ENCODE measurements around the gene MRPL12. TPM values are rescaled to one million over a fixed set of nuclear protein-coding genes. Genes with fewer than 3 reads are reported as not detected.
A peak's percentile ranks its signal among the peaks of the same experiment; 100 is the strongest.

Gene MRPL12
- total and polyA plus RNA-seq, 2 of the 8 experiments (the other 6 are each of a cell fraction or from before 2014, with no cell fraction given), result 120 to 141 TPM

GRCh38 chr17:81702934-81703746, at the start of gene MRPL12 (continued):
- no peak for TF ChIP-seq RNF2 (IDR thresholded peaks at IDR 0.05; ENCODE audit: borderline replicate concordance, low read depth, low read length, missing control alignments, poor library complexity, severe bottlenecking)
- TF ChIP-seq SIN3A (conservative IDR thresholded peaks at IDR 0.05 in 1 of 2, IDR thresholded peaks at IDR 0.05 in 1 of 2; ENCODE audit: low read depth in 1 of 2, low read length in 2 of 2), result peak; percentile 42 to 86; a peak in 3 of 4 replicates
- peak; percentile 62 for TF ChIP-seq NRF1 (IDR thresholded peaks at IDR 0.05; ENCODE audit: low read depth, low read length)
- peak; percentile 92 for TF ChIP-seq TBP (IDR thresholded peaks at IDR 0.05; ENCODE audit: low read depth, low read length)
- peak; percentile 69; the same call in 1 of the 2 replicates for TF ChIP-seq GTF2F1 (IDR thresholded peaks at IDR 0.05; ENCODE audit: borderline replicate concordance, low read depth, low read length)
- no peak for TF ChIP-seq EP300 (IDR thresholded peaks at IDR 0.05; ENCODE audit: borderline replicate concordance in 1 of 2, low read depth in 2 of 2, low read length in 2 of 2)
- TF ChIP-seq YY1 (IDR thresholded peaks at IDR 0.05; ENCODE audit: low read depth, low read length), result no peak
- TF ChIP-seq, protein P1, sequence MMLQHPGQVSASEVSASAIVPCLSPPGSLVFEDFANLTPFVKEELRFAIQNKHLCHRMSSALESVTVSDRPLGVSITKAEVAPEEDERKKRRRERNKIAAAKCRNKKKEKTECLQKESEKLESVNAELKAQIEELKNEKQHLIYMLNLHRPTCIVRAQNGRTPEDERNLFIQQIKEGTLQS (IDR thresholded peaks at IDR 0.05; ENCODE audit: insufficient read depth, low read depth, low read length), result no peak
- TF ChIP-seq JUN (IDR thresholded peaks at IDR 0.05; ENCODE audit: low read depth, low read length), result no peak
- TF ChIP-seq CBX8 (IDR thresholded peaks at IDR 0.05; ENCODE audit: borderline replicate concordance, low read depth, low read length), result no peak
- peak; percentile 83; the same call in 1 of the 2 replicates for TF ChIP-seq GABPA (IDR thresholded peaks at IDR 0.05; ENCODE audit: borderline replicate concordance, insufficient read depth, low read length)
- no peak for TF ChIP-seq RFX5 (IDR thresholded peaks at IDR 0.05; ENCODE audit: borderline replicate concordance, low read depth, low read length)
- TF ChIP-seq TCF12 (IDR thresholded peaks at IDR 0.05; ENCODE audit: low read depth, low read length), result no peak
- no peak for TF ChIP-seq ZNF274 (IDR thresholded peaks at IDR 0.05; ENCODE audit: borderline replicate concordance, extremely low read depth, low read length)
- TF ChIP-seq, protein P2, sequence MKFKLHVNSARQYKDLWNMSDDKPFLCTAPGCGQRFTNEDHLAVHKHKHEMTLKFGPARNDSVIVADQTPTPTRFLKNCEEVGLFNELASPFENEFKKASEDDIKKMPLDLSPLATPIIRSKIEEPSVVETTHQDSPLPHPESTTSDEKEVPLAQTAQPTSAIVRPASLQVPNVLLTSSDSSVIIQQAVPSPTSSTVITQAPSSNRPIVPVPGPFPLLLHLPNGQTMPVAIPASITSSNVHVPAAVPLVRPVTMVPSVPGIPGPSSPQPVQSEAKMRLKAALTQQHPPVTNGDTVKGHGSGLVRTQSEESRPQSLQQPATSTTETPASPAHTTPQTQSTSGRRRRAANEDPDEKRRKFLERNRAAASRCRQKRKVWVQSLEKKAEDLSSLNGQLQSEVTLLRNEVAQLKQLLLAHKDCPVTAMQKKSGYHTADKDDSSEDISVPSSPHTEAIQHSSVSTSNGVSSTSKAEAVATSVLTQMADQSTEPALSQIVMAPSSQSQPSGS (IDR thresholded peaks at IDR 0.05; ENCODE audit: low read length), result no peak
- TF ChIP-seq, protein P3, sequence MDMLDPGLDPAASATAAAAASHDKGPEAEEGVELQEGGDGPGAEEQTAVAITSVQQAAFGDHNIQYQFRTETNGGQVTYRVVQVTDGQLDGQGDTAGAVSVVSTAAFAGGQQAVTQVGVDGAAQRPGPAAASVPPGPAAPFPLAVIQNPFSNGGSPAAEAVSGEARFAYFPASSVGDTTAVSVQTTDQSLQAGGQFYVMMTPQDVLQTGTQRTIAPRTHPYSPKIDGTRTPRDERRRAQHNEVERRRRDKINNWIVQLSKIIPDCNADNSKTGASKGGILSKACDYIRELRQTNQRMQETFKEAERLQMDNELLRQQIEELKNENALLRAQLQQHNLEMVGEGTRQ (IDR thresholded peaks at IDR 0.05; ENCODE audit: low read length), result no peak
- no peak for TF ChIP-seq MAFK (IDR thresholded peaks at IDR 0.05; ENCODE audit: low read depth, low read length)
- 0 out of 2 replicates have a peak, but pooled peaks have one; percentile 75 for TF ChIP-seq RBBP5 (IDR thresholded peaks at IDR 0.05; ENCODE audit: borderline replicate concordance, low read depth, low read length)
- no peak for TF ChIP-seq SP1 (IDR thresholded peaks at IDR 0.05; ENCODE audit: low read depth, low read length)
